Loucy (cell line): ENCODE data around the gene SCYL2.

Experiments used
- CTCF ChIP-seq: fragments of 200-600 bp; sonication (generic); conservative IDR thresholded peaks from 2 replicates; pipeline ENCODE4 v1.5.1; 2014; ENCODE audit warnings: mild to moderate bottlenecking, antibody characterized with exemption, low read length
- EZH2phosphoT487 ChIP-seq: fragments of 200-600 bp; IDR thresholded peaks from 2 replicates; pipeline ENCODE4 v1.6.1; 2018; ENCODE audit warnings: antibody characterized with exemption, mild to moderate bottlenecking, moderate library complexity, borderline replicate concordance

GRCh38 chr12:100243137-100243536 lies 23.8 kb upstream of the SCYL2 start:
- no peak for TF ChIP-seq EZH2phosphoT487
- TF ChIP-seq CTCF: no peak
